ENCODE data around the gene RB1. TPM values are rescaled to one million over a fixed set of nuclear protein-coding genes. Genes with fewer than 3 reads are reported as not detected.

Gene RB1
- total RNA-seq (2021) (18.4 to 22.0 TPM (median 18.8 TPM) in 3 replicates), Bru-seq, nascent RNA (percentile 62 among the genes with signal in this experiment)
- long read RNA-seq, experiment 1, full-length matches to known transcripts = 72 of 99 reads
- long read RNA-seq, experiment 1, partial matches to known transcripts = 16 of 99 reads
- long read RNA-seq, experiment 1, other reads (novel, unspliced or antisense) = 11 of 99 reads
- long read RNA-seq, experiment 2, full-length matches to known transcripts = 6 of 27 reads
- long read RNA-seq, experiment 2, partial matches to known transcripts = 6 of 27 reads
- long read RNA-seq, experiment 2, other reads (novel, unspliced or antisense) = 15 of 27 reads
- long read RNA-seq, experiment 3 = 0 reads

DNA sequence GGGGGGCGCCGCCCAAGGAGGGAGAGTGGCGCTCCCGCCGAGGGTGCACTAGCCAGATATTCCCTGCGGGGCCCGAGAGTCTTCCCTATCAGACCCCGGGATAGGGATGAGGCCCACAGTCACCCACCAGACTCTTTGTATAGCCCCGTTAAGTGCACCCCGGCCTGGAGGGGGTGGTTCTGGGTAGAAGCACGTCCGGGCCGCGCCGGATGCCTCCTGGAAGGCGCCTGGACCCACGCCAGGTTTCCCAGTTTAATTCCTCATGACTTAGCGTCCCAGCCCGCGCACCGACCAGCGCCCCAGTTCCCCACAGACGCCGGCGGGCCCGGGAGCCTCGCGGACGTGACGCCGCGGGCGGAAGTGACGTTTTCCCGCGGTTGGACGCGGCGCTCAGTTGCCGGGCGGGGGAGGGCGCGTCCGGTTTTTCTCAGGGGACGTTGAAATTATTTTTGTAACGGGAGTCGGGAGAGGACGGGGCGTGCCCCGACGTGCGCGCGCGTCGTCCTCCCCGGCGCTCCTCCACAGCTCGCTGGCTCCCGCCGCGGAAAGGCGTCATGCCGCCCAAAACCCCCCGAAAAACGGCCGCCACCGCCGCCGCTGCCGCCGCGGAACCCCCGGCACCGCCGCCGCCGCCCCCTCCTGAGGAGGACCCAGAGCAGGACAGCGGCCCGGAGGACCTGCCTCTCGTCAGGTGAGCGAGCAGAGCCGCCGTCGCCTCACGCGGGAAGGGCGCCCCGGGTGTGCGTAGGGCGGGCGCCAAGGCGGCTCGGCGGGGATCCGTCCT, at the start of gene RB1:
RB1 (plus strand) TSS at position 393 of the 784 bp plus-strand sequence; CDS start at position 555, 162 bp downstream.
- peak within 1 kb of the TSS; percentile 89 for H3K27ac Mint-ChIP-seq
- ATAC-seq (peak; percentile 85), DNase-seq (ENCODE audit: low spot score) (peak; percentile 67)
- H3K4me1 Mint-ChIP-seq = peaks cover 13% of the 10 kb centered on the region
- ChIA-PET CTCF (interaction anchor here (1.3 kb wide), 1 partner anchor 31 kb away, joined by 5 read pairs; no protein-coding TSS in a partner anchor), POLR2A (interaction anchor here (0.6 kb wide), 1 partner anchor 216 kb away, joined by 4 read pairs; no protein-coding TSS in a partner anchor)
- no peaks in the 10 kb centered on the region for H3K9me3 Mint-ChIP-seq
- H3K4me3 Mint-ChIP-seq = peak within 1 kb of the TSS; percentile 85
- H3K36me3 Mint-ChIP-seq = no peaks in the 10 kb centered on the region; the same call in 1 of the 2 replicates
- 0 out of 2 replicates have a peak, but pooled peaks cover 3% of the 10 kb centered on the region for H3K27me3 Mint-ChIP-seq (ENCODE audit: low read depth)
- TF ChIP-seq TEAD1 (CRISPR knock-in tag; IDR thresholded peaks at IDR 0.05) (peak; percentile 75; the same call in 1 of the 2 replicates), TP53 (CRISPR knock-in tag; IDR thresholded peaks at IDR 0.05) (0 out of 2 replicates have a peak, but pooled peaks have one; percentile 33), ZNF425 (CRISPR knock-in tag; conservative IDR thresholded peaks at IDR 0.05) (no peak), ARID4B (CRISPR knock-in tag; IDR thresholded peaks at IDR 0.05; ENCODE audit: borderline replicate concordance) (peak; percentile 54; the same call in 1 of the 2 replicates), FOXP4 (CRISPR knock-in tag; IDR thresholded peaks at IDR 0.05) (peak; percentile 59; the same call in 1 of the 2 replicates), JUN (CRISPR knock-in tag; IDR thresholded peaks at IDR 0.05) (no peak), FOXK1 (CRISPR knock-in tag; IDR thresholded peaks at IDR 0.05) (peak; percentile 18; the same call in 1 of the 2 replicates), HMGXB4 (CRISPR knock-in tag; IDR thresholded peaks at IDR 0.05) (peak; percentile 59; the same call in 1 of the 2 replicates), ZNF263 (CRISPR knock-in tag; IDR thresholded peaks at IDR 0.05; ENCODE audit: low read depth) (peak; percentile 73), JAZF1 (CRISPR knock-in tag; IDR thresholded peaks at IDR 0.05) (no peak), MYBL2 (CRISPR knock-in tag; IDR thresholded peaks at IDR 0.05) (peak; percentile 67; the same call in 1 of the 2 replicates), FOXP1 (CRISPR knock-in tag; IDR thresholded peaks at IDR 0.05; ENCODE audit: borderline replicate concordance) (peak; percentile 71), CBFB (CRISPR knock-in tag; IDR thresholded peaks at IDR 0.05; ENCODE audit: low read depth) (no peak)
- TF ChIP-seq, protein P1, sequence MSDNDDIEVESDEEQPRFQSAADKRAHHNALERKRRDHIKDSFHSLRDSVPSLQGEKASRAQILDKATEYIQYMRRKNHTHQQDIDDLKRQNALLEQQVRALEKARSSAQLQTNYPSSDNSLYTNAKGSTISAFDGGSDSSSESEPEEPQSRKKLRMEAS (CRISPR knock-in tag; IDR thresholded peaks at IDR 0.05) = peak; percentile 38; the same call in 1 of the 2 replicates
- TF ChIP-seq, protein P2, sequence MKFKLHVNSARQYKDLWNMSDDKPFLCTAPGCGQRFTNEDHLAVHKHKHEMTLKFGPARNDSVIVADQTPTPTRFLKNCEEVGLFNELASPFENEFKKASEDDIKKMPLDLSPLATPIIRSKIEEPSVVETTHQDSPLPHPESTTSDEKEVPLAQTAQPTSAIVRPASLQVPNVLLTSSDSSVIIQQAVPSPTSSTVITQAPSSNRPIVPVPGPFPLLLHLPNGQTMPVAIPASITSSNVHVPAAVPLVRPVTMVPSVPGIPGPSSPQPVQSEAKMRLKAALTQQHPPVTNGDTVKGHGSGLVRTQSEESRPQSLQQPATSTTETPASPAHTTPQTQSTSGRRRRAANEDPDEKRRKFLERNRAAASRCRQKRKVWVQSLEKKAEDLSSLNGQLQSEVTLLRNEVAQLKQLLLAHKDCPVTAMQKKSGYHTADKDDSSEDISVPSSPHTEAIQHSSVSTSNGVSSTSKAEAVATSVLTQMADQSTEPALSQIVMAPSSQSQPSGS (CRISPR knock-in tag; IDR thresholded peaks at IDR 0.05; ENCODE audit: borderline replicate concordance, low read depth) = no peak
- TF ChIP-seq, protein P3, sequence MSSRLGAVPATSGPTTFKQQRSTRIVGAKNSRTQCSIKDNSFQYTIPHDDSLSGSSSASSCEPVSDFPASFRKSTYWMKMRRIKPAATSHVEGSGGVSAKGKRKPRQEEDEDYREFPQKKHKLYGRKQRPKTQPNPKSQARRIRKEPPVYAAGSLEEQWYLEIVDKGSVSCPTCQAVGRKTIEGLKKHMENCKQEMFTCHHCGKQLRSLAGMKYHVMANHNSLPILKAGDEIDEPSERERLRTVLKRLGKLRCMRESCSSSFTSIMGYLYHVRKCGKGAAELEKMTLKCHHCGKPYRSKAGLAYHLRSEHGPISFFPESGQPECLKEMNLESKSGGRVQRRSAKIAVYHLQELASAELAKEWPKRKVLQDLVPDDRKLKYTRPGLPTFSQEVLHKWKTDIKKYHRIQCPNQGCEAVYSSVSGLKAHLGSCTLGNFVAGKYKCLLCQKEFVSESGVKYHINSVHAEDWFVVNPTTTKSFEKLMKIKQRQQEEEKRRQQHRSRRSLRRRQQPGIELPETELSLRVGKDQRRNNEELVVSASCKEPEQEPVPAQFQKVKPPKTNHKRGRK (CRISPR knock-in tag; IDR thresholded peaks at IDR 0.05; ENCODE audit: borderline replicate concordance) = no peak
